ENCODE data around the gene ZNF586. TPM values are rescaled to one million over a fixed set of nuclear protein-coding genes. Genes with fewer than 3 reads are reported as not detected.

Gene ZNF586
- total and polyA plus RNA-seq, 10 of the 15 experiments (the other 5 are each of a cell fraction or from before 2014, with no cell fraction given), result 3.9 to 24.2 (median 15.0) TPM

GRCh38 chr19:57786906-57787305 is 17.4 kb downstream of the ZNF586 start:
- H3K9ac ChIP-seq (ENCODE audit: control insufficient read depth, insufficient read depth, low read length), result no peak overlapping the region
- no peaks in the 10 kb centered on the region for H3K27me3 ChIP-seq (replicated peaks in 1 of 2; ENCODE audit: control insufficient read depth in 2 of 2, insufficient read depth in 2 of 2, low read length in 1 of 2)
- FAIRE-seq (no peak), ATAC-seq (no peak), DNase-seq (ENCODE audit: low read depth, low spot score) (no peak)
- H3K4me3 ChIP-seq, result no peak overlapping the region
- H3K27ac ChIP-seq (ENCODE audit: control insufficient read depth, insufficient read depth), result no peak overlapping the region
- peaks cover 19% of the 10 kb centered on the region; the same call in 2 of the 3 replicates for H3K9me3 ChIP-seq (replicated peaks; ENCODE audit: control insufficient read depth, insufficient read depth, low read length)
- ChIA-PET SMC1A (ENCODE audit: uncharacterized antibody, unreplicated experiment) (no interaction called here), CTCF (no interaction called here), RAD21 (ENCODE audit: unreplicated experiment) (no interaction called here), POLR2A (no interaction called here)
- H3K4me1 ChIP-seq (ENCODE audit: control insufficient read depth, insufficient read depth, low read length), result no peaks in the 10 kb centered on the region
- H4K20me1 ChIP-seq (ENCODE audit: control insufficient read depth, insufficient read depth), result no peaks in the 10 kb centered on the region
- no peak overlapping the region for H3K4me2 ChIP-seq (ENCODE audit: control insufficient read depth, insufficient read depth)
- TF ChIP-seq CREM (IDR thresholded peaks at IDR 0.05; ENCODE audit: low read depth) (no peak), SRF (IDR thresholded peaks at IDR 0.05; ENCODE audit: low read depth in 2 of 2, low read length in 2 of 2) (no peak), PAX5 (IDR thresholded peaks at IDR 0.05; ENCODE audit: borderline replicate concordance, low read depth, low read length) (no peak), MYC (IDR thresholded peaks at IDR 0.05; ENCODE audit: insufficient read depth, insufficient read length, insufficient replicate concordance, low read length, severe bottlenecking) (no peak), YBX1 (IDR thresholded peaks at IDR 0.05) (no peak), E2F8 (IDR thresholded peaks at IDR 0.05; ENCODE audit: low read depth, partially characterized antibody) (no peak), RBBP5 (conservative IDR thresholded peaks at IDR 0.05) (no peak), CBFB (IDR thresholded peaks at IDR 0.05; ENCODE audit: low read depth) (no peak), HDAC6 (IDR thresholded peaks at IDR 0.05; ENCODE audit: unreplicated experiment) (no peak)
- H2AFZ ChIP-seq (ENCODE audit: control insufficient read depth, low read depth, low read length), result no peak overlapping the region
- intact Hi-C loops (cut with micrococcal nuclease; ENCODE audit: unreplicated experiment), result no loop called here
- no TSS peak for BruUV-seq (replicated peaks)
- in situ Hi-C loops (cut with MboI), result no loop called here
- H3K79me2 ChIP-seq (ENCODE audit: control insufficient read depth, insufficient read depth, low read length), result no peaks in the 10 kb centered on the region; the same call in 1 of the 2 replicates
- 100% methylated on average over 5 of the region's 5 CpGs for WGBS (ENCODE audit: insufficient coverage, insufficient replicate concordance, low lambda C conversion rate, missing lambda C conversion rate)
- H3K36me3 ChIP-seq (ENCODE audit: control insufficient read depth in 2 of 2, insufficient read depth in 2 of 2, low read length in 1 of 2), result peaks cover 3 to 8% of the 10 kb centered on the region in 2 experiments; a peak in 3 of 4 replicates
